AG09319 (cell line): ENCODE data around the gene ALCAM.

ENCODE experiments used
- DNase-seq: peaks from one replicate; pipeline ENCODE4 v3.0.0-alpha.2; 2010; ENCODE audit warnings: low read depth; ENCODE audit errors: extremely low read depth
- TF ChIP-seq, protein P1 (sequence below): IDR thresholded peaks from 2 replicates; pipeline ENCODE4 v1.5.1; 2011; ENCODE audit warnings: low read depth, mild to moderate bottlenecking, inconsistent platforms, low read length, moderate library complexity

ALCAM gene

DNA sequence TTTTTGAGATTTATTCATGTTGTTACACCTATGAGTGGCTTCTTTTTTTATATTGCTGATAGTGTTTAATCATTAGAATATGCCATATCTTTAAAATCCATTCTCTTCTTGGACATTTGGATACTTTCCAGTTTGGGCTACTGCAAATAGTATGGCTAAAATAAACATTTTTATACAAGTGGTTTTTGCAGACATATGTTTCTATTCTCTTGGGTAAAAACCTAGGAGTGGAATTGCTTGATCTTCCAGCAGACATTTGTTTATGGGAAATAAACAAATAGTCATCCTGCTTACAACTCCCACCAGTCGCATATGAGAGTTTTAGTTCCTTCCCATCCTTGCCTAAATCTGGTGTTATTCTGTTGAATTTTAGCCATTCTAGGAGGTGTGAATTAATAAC lies 193.1 kb downstream of the ALCAM start:
- TF ChIP-seq, protein P1, sequence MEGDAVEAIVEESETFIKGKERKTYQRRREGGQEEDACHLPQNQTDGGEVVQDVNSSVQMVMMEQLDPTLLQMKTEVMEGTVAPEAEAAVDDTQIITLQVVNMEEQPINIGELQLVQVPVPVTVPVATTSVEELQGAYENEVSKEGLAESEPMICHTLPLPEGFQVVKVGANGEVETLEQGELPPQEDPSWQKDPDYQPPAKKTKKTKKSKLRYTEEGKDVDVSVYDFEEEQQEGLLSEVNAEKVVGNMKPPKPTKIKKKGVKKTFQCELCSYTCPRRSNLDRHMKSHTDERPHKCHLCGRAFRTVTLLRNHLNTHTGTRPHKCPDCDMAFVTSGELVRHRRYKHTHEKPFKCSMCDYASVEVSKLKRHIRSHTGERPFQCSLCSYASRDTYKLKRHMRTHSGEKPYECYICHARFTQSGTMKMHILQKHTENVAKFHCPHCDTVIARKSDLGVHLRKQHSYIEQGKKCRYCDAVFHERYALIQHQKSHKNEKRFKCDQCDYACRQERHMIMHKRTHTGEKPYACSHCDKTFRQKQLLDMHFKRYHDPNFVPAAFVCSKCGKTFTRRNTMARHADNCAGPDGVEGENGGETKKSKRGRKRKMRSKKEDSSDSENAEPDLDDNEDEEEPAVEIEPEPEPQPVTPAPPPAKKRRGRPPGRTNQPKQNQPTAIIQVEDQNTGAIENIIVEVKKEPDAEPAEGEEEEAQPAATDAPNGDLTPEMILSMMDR, result no peak
- DNase-seq, result no peak

DNA sequence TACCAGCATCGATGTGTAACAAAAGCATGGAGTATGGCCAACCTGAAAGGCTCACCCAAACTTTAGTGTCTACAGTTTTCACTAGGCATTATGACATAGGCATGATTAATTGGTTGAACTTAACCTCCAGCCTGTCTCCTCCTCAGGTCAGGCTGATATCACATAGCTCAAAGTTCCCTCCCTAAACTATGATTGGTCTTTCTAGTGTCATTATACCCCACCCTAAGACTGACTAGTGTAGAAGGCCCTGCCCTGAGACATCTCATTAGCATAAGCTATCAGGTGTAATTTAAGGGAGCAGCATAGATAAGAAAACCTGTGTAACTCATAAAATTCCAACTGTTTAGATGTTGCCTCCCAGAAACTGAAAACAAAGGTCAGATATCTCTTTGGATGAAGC lies 195.2 kb downstream of the ALCAM start:
- no peak for DNase-seq
- TF ChIP-seq, protein P1, result no peak

DNA sequence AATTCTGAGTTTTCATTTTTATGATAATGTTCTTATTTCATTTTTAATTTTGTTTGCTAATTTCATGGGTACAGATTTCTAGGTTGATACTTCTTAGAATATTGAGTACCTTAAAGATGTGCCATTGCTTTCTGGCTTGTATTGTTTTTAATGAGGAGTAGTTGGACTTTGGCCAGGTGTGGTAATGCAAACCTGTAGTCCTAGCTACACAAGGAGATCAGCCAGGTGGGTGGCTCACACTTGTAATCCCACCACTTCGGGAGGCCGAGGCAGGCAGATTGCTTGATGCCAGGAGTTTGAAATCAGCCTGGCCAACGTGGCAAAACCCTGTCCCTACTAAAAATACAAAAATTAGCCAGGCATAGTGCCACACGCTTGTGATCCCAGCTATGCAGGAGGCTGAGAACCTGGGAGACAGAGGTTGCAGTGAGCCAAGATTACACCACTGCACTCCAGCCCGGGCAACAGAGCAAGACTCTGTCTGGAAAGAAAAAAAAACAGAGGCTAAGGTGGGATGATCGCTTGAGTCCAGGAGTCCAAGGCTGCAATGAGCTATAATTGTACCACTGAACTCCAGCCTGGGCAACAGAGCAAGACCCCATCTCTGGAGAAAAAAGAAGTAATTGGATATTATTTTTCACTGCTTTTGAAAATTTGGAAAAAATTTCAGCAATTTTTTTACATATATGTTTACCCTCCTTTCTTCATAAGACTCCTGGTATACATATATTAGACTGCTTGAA lies 198.0 kb downstream of the ALCAM start:
- TF ChIP-seq, protein P1, result no peak
- no peak for DNase-seq

DNA sequence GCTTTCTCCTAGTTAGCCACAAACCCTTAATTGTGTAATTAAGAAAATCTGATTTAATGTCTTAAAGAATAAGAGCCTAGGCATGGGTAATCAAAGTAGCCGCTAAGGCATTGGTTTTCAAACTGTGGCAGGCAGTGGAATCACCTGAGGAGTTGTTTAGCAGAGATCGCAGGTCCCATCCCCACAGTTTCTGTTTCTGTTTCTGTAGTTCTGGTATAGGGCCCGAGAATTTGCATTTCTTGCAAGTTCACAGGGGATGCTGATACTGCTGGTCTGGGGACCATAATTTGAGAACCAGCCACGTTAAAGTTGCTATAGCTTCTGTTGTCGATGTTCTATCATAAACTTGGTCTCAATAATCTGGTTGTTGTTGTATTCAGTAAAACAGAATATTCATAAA lies 204.3 kb downstream of the ALCAM start:
- DNase-seq, result no peak
- TF ChIP-seq, protein P1, result no peak

DNA sequence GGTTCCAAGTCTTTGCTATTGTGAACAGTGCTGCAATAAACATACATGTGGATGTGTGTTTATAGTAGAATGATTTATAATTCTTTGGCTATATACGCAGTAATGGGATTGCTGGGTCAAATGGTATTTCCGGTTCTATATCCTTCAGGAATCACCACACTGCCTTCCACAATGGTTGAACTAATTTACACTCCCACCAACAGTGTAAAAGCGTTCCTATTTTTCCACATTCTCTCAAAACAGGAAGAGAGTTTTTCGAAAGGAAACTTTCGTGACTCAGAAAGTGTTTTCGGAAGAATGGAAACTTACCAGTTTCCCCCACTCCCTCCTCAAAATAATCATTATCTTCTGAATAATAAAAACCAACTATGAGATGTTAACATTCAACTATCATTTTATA lies 205.8 kb downstream of the ALCAM start:
- no peak for DNase-seq
- TF ChIP-seq, protein P1, result no peak

DNA sequence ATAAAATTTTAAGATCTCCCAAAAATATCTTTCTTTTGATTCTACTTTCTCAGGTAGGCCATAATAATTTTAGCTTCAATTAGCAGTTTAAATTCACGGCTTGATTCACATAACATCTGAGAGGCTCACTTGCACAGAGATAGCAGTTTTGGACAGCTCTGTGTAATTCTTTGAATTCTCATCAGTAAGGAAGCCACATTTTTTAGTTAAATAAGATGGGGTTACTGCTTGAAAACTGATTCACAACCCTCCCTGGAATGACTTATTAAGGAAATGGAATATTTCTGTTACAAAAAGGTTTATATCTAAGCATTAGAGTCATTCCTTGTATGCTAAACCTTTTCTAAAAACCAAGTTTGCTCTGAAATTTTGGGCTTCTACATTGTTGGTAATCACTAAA lies 212.7 kb downstream of the ALCAM start:
- TF ChIP-seq, protein P1, result no peak
- no peak for DNase-seq

DNA sequence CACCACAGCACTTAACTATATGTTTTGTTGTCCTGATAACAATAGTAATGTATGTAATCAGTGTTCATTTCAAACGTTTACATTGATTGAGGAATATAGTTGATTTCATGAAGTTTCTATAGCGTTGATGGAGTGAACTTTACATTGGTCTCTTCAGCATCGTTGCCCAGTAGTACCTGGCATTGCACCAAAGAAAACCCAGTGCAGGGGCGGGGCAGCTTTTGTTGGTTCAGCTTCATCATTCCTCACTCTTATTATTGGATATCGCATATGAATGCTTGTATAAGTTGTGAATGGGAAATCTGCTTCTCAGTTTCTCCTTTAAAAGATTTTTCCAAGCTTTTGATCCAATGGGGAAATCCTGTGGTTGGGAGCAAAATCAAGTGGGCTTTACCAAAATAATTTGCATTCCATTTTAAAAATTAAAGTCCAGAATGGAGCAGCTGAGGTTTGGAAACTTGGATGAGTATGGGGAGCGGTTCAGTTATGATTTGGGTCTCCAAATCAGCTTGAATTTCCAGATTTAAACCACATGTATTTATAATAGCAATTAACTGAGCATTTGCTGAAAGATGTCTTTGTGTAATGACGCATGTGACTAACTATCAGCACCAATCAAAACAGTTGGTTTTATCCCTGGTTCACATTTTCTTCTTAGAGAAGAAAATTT lies 213.7 kb downstream of the ALCAM start:
- peak; percentile 84 for DNase-seq
- TF ChIP-seq, protein P1, result no peak
